ENCODE results near the gene COG7. TPM values are rescaled to one million over a fixed set of nuclear protein-coding genes. Genes with fewer than 3 reads are reported as not detected.

Gene COG7
- polyA plus RNA-seq, 1 donor (not counting 4 experiments of a cell fraction or from before 2014, with no cell fraction given): 14.7 TPM

- Histone ChIP-seq H3K9me3 (ENCODE audit: control insufficient read depth, low read depth, low read length) (no peaks in the 10 kb centered on the region), H3K27ac (ENCODE audit: control insufficient read depth, insufficient read depth, low read length) (peak overlapping the region; percentile 88), H4K20me1 (ENCODE audit: control insufficient read depth, extremely low read depth, insufficient read depth, low read length) (no peaks in the 10 kb centered on the region), H3K4me2 (ENCODE audit: control insufficient read depth, extremely low read depth, insufficient read depth, low read depth, low read length) (peak overlapping the region; percentile 24), H3K4me1 (ENCODE audit: control insufficient read depth, extremely low read depth, insufficient read depth, low read length) (peaks cover 14% of the 10 kb centered on the region), H3K9me1 (ENCODE audit: control insufficient read depth, extremely low read depth, insufficient read depth, low read length) (no peaks in the 10 kb centered on the region), H3K9ac (ENCODE audit: control insufficient read depth, extremely low read depth, insufficient read depth, low read length) (peak overlapping the region; percentile 72), H3K36me3 (ENCODE audit: control insufficient read depth in 2 of 2, extremely low read depth in 1 of 2, insufficient read depth in 2 of 2, low read length in 2 of 2) (peaks cover 0 to 4% of the 10 kb centered on the region in 2 experiments), H3K4me3 (ENCODE audit: control insufficient read depth in 2 of 3, extremely low read depth in 1 of 3, insufficient read depth in 2 of 3, low read depth in 1 of 3, low read length in 3 of 3) (no peak overlapping the region), H2AFZ (ENCODE audit: control insufficient read depth, low read length) (peak overlapping the region; percentile 46), H3K27me3 (ENCODE audit: control insufficient read depth, extremely low read depth, insufficient read depth, low read length) (no peaks in the 10 kb centered on the region), H3K79me2 (ENCODE audit: control insufficient read depth, insufficient read depth, low read length) (no peaks in the 10 kb centered on the region)
- TF ChIP-seq CTCF (optimal IDR thresholded peaks at IDR 0.05 in 1 of 3, IDR thresholded peaks at IDR 0.05 in 1 of 3, conservative IDR thresholded peaks at IDR 0.05 in 1 of 3; ENCODE audit: extremely low read depth in 1 of 3, insufficient read depth in 2 of 3, low read length in 3 of 3): no peak
- TF ChIP-seq EZH2 (IDR thresholded peaks at IDR 0.05; ENCODE audit: low read length): no peak
- FAIRE-seq (peak; percentile 83), DNase-seq (ENCODE audit: low read depth, low spot score) (peak; percentile 71)
- dilution Hi-C loops (cut with MboI; ENCODE audit: extremely low pct_ligation_motif_present, low sequenced_read_pairs): no loop called here
These were observed 29.4 kb downstream of the COG7 start for GRCh38 chr16:23423496-23424049.

- TF ChIP-seq EZH2 (IDR thresholded peaks at IDR 0.05; ENCODE audit: low read length) (no peak), CTCF (optimal IDR thresholded peaks at IDR 0.05 in 1 of 3, IDR thresholded peaks at IDR 0.05 in 1 of 3, conservative IDR thresholded peaks at IDR 0.05 in 1 of 3; ENCODE audit: extremely low read depth in 1 of 3, insufficient read depth in 2 of 3, low read length in 3 of 3) (no peak)
- H2AFZ ChIP-seq (ENCODE audit: control insufficient read depth, low read length): no peak overlapping the region
- no peaks in the 10 kb centered on the region for H4K20me1 ChIP-seq (ENCODE audit: control insufficient read depth, extremely low read depth, insufficient read depth, low read length)
- dilution Hi-C loops (cut with MboI; ENCODE audit: extremely low pct_ligation_motif_present, low sequenced_read_pairs): no loop called here
- no peaks in the 10 kb centered on the region for H3K27me3 ChIP-seq (ENCODE audit: control insufficient read depth, extremely low read depth, insufficient read depth, low read length)
- H3K4me1 ChIP-seq (ENCODE audit: control insufficient read depth, extremely low read depth, insufficient read depth, low read length): peaks cover 14% of the 10 kb centered on the region
- H3K4me3 ChIP-seq (ENCODE audit: control insufficient read depth in 2 of 3, extremely low read depth in 1 of 3, insufficient read depth in 2 of 3, low read depth in 1 of 3, low read length in 3 of 3): no peak overlapping the region
- H3K27ac ChIP-seq (ENCODE audit: control insufficient read depth, insufficient read depth, low read length): no peak overlapping the region
- H3K79me2 ChIP-seq (ENCODE audit: control insufficient read depth, insufficient read depth, low read length): no peaks in the 10 kb centered on the region
- FAIRE-seq: no peak
- no peak overlapping the region for H3K9ac ChIP-seq (ENCODE audit: control insufficient read depth, extremely low read depth, insufficient read depth, low read length)
- H3K9me1 ChIP-seq (ENCODE audit: control insufficient read depth, extremely low read depth, insufficient read depth, low read length): no peaks in the 10 kb centered on the region
- no peak for DNase-seq (ENCODE audit: low read depth, low spot score)
- no peaks in the 10 kb centered on the region for H3K9me3 ChIP-seq (ENCODE audit: control insufficient read depth, low read depth, low read length)
- H3K4me2 ChIP-seq (ENCODE audit: control insufficient read depth, extremely low read depth, insufficient read depth, low read depth, low read length): no peak overlapping the region
- H3K36me3 ChIP-seq (ENCODE audit: control insufficient read depth in 2 of 2, extremely low read depth in 1 of 2, insufficient read depth in 2 of 2, low read length in 2 of 2): peaks cover 10 to 12% of the 10 kb centered on the region in 2 experiments
These were observed 33.0 kb downstream of the COG7 start for GRCh38 chr16:23420011-23420410.

All from keratinocyte (primary cell).